ENCODE data around the gene ABCA4.
A peak's percentile ranks its signal among the peaks of the same experiment; 100 is the strongest.

- TF ChIP-seq CTCF (IDR thresholded peaks at IDR 0.05; ENCODE audit: borderline replicate concordance, extremely low read depth, low read length, poor library complexity, severe bottlenecking): peak; percentile 5
- no peak for TF ChIP-seq EZH2 (IDR thresholded peaks at IDR 0.05; ENCODE audit: borderline replicate concordance, low read depth, low read length, severe bottlenecking)
Measured at GRCh38 chr1:94083681-94084080, 37.3 kb downstream of the ABCA4 start.

All from DND-41 (cell line).